AG09309 (cell line): ENCODE results near the gene ZNF485.

Experiments
- DNase-seq: peaks from one replicate; pipeline ENCODE4 v3.0.0-alpha.2; 2010; ENCODE audit warnings: low read depth
- H3K4me3 ChIP-seq: 2 replicates; pipeline ENCODE4 v1.5.1; 2011; ENCODE audit warnings: mild to moderate bottlenecking, low read depth, low read length, moderate library complexity; ENCODE audit not compliant: control insufficient read depth
- TF ChIP-seq, protein P1 (sequence below): IDR thresholded peaks from 2 replicates; pipeline ENCODE4 v1.5.1; 2011; ENCODE audit warnings: mild to moderate bottlenecking, low read depth, low read length, inconsistent platforms; ENCODE audit not compliant: insufficient read depth, control insufficient read depth; ENCODE audit errors: missing control alignments

Gene ZNF485

DNA sequence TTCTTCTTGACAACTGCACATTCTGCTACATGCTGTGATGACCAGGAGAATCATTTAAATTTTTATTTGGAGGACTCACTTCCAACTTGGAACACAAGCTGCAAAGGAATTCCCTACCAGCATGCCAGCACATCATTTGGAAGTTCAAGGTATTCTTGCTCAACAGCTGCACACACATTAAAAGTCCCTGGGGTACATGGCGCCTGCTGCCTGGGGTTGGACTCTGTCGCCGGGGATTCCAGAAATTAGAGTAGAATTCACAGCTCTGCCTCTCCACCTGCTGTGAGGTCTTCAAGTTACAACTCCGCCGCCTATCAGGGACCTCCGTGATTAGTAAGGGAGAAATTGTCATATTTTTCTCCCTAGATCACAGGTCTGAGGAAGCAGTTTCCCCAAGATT lies 41.3 kb downstream of the ZNF485 start:
- TF ChIP-seq, protein P1, sequence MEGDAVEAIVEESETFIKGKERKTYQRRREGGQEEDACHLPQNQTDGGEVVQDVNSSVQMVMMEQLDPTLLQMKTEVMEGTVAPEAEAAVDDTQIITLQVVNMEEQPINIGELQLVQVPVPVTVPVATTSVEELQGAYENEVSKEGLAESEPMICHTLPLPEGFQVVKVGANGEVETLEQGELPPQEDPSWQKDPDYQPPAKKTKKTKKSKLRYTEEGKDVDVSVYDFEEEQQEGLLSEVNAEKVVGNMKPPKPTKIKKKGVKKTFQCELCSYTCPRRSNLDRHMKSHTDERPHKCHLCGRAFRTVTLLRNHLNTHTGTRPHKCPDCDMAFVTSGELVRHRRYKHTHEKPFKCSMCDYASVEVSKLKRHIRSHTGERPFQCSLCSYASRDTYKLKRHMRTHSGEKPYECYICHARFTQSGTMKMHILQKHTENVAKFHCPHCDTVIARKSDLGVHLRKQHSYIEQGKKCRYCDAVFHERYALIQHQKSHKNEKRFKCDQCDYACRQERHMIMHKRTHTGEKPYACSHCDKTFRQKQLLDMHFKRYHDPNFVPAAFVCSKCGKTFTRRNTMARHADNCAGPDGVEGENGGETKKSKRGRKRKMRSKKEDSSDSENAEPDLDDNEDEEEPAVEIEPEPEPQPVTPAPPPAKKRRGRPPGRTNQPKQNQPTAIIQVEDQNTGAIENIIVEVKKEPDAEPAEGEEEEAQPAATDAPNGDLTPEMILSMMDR = no peak
- DNase-seq = no peak
- no peak overlapping the region for H3K4me3 ChIP-seq

DNA sequence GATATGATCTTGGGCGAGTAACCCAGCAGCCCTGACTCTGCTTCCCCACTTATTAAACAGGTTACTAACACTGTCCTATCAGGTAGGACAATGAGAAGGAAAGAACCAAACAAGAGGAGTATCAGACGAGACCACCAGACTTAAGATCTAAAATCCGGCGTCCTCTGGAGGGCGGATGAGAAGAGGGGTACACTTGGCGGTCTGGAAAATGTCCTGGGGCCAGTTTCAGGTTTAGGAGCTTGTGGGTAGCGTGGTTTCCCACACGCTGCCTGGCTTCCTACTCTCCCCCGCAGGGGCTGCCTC lies 41.8 kb downstream of the ZNF485 start:
- TF ChIP-seq, protein P1 = no peak
- DNase-seq = no peak
- H3K4me3 ChIP-seq = peak overlapping the region; percentile 58

DNA sequence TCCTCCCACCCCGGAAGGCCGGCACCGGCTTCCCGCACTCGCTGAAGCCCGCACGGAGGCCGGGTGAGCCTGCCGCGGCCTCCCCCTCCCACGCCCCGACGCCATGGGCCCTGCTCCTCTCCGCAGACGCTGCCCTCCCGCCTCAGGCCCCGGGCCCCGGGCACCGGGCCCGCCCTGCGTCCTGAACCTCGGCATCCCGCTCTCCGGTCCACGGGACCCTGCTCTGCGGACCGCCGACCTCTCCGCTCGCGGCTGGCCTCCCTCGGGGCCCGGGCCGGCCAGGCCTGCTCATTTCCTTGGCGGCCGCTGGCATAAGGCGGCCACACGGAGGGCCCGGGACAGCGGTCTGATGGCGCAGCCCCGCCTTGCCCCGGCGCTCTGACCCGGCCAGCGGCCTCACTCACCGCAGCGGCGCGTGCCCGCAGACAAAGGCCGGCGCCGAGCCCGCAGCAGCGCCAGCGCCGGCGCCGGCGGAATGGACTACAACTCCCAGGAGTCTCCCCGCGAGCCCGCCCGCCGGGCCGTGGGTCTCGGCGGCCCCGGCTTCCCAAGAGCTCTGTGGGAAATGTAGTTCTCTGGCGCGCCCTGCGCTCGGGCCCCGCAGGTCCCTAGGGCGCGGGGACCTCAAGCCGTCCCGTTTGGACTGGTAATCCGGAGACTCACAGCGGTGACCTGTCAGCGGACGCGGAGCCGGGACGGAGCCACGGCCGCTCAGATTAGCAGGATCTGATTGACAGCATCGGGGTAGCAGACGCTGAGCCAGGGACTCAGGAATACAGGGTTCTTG lies 42.4 kb downstream of the ZNF485 start, which contains the start of gene ZNF32:
Gene ZNF32, minus strand, starts transcription at position 484 of the 787 bp plus-strand sequence. CDS start 2,748 bp downstream, outside the sequence.
- TF ChIP-seq, protein P1 = no peak
- peak within 1 kb of the TSS; percentile 58 for H3K4me3 ChIP-seq
- DNase-seq = peak; percentile 52

- H3K4me3 ChIP-seq = peak overlapping the region; percentile 58
- TF ChIP-seq, protein P1 = no peak
- DNase-seq = no peak
Measured at GRCh38 chr10:43649185-43649523, 42.9 kb downstream of the ZNF485 start.

GRCh38 chr10:43653746-43654145 lies 47.5 kb downstream of the ZNF485 start:
- no peak overlapping the region for H3K4me3 ChIP-seq
- no peak for DNase-seq
- TF ChIP-seq, protein P1 = no peak

GRCh38 chr10:43655311-43655710 lies 49.1 kb downstream of the ZNF485 start:
- H3K4me3 ChIP-seq = no peak overlapping the region
- TF ChIP-seq, protein P1 = no peak
- no peak for DNase-seq
